DMS53 treated with DMSO at 0.1 percent for 48 hours (cell line): ENCODE results near the gene THSD1.
"Not testable (repeated sequence)": the region's sequence is repeated elsewhere in the genome, so short reads cannot be mapped to it uniquely, and the experiment has no call there.

ENCODE experiments used
- DNase-seq: peaks from one replicate; lab custom pipeline; 2025; ENCODE audit not compliant: unreplicated experiment; lab: John Stamatoyannopoulos, UW

Gene THSD1

DNA sequence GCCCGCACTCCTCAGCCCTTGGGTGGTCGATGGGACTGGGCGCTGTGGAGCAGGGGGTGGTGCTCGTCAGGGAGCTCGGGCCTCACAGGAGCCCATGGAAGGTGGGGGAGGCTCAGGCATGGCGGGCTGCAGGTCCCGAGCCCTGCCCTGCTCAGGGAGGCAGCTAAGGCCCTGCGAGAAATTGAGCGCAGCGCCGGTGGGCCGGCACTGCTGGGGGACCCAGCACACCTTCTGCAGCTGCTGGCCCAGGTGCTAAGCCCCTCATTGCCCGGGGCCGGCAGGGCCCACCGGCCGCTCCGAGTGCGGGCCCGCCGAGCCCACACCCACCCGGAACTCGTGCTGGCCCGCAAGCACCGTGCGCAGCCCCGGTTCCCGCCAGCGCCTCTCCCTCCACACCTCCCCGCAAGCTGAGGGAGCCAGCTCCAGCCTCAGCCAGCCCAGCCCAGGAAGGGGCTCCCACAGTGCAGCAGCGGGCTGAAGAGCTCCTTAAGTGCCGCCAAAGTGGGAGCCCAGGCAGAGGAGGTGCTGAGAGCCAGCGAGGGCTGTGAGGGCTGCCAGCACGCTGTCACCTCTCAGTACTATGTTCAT lies 2.2 kb upstream of the THSD1 start:
- DNase-seq: not testable (repeated sequence)

DNA sequence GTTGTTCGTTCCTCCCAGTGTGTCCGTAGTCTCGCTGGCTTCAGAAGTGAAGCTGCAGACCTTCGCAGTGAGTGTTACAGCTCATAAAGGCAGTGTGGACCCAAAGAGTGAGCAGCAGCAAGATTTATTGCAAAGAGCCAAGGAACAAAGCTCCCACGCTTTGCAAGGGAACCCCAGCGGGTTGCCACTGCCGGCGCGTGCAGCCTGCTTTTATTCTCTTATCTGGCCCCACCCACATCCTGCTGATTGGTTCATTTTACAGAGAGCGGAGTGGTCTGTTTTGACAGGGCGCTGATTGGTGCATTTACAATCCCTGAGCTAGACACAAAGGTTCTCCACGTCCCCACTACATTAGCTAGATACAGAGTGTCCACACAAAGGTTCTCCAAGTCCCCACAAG lies 1.5 kb upstream of the THSD1 start:
- not testable (repeated sequence) for DNase-seq

DNA sequence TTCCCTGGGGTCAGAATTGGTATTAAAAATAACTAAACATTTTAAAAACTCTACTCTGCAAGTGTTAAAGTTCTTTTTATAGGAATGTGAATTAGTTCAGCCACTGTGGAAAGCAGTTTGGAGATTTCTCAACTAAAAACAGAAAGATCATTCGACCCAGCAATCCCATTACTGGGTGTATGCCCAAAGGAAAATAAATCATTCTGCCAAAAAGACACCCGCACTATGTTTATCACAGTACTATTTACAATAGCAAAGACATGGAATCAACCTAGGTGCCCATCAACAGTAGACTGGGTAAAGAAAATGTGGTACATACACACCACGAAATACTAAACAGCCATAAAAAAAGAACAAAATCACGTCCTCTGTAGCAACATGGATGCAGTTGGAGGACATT lies 657 bp upstream of the THSD1 start:
- no peak for DNase-seq

DNA sequence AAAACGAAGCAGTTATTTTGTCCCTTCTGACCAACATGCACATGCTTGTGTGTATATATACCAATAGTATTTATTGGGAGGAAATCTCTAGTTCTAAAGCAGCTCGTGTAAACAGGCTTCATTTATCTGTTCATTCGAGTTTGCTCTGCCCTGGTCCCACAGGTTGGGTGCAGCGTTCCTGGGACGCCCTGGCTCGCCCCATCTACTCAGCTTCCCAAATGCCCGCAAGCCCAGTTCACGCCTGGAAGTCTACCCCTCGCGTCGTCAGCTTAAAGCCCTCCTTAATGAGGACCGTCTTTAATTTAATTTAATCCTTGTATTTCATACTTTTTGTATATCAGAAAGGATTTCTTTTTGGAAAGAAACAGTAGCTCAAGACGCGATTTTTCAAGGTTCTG lies 604 bp downstream of the THSD1 start:
- no peak for DNase-seq

DNA sequence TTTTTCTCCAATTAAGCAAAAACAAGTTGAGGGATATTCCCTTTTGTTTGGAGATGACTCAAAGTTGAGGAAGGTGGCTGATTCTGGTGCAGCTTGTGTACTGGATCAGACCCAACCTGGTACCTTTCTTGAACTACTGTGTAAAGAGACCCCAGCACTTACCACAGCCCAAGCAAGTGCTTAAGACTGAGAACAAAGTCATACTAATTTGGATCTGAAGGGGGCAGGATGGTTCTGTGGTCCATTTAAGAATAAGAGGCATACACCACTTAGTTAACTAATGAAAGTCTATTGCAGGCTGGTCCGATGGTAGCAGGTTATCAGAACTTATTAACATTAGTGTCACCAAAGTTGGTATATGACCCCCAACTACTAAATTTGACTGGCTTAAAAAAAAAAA lies 6.3 kb downstream of the THSD1 start:
- DNase-seq: no peak

DNA sequence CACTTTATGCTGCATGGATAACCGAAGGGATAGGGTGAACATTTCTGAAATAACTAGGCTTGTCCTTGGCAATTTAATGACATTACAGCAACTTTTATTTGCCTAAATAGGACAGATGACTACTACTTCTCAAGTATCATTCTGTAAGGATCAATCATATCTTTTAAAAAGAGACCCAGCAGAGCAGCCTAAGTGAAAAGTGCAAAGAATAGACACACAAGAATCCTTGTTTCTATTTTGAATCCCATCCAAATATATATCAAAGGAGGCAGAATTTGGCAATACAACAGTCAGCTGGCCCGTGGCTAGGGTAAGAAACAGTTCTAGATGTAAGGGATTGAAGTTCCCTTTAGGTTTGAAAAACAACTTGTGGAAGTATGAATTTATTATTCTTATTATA lies 6.9 kb downstream of the THSD1 start:
- no peak for DNase-seq

DNA sequence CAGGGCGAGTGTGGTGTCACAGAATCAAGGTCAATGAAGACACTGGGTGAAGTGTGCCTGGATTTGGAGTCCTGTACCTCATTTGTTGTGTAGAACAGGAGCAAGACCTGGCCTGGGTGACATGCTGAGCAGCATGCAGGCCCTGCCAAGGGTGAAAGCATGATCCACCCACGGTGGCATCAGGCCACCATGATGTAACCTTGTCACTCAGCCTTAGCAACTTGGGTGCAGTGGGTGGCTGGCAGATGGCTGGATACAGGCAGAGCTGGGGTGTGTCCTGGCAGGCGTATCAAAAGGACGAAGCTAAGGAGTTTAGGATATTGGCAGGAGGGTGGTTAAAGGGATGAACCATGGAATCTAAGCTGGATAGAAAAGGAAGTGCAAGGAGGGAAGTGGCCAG lies 10.3 kb downstream of the THSD1 start:
- DNase-seq: no peak

DNA sequence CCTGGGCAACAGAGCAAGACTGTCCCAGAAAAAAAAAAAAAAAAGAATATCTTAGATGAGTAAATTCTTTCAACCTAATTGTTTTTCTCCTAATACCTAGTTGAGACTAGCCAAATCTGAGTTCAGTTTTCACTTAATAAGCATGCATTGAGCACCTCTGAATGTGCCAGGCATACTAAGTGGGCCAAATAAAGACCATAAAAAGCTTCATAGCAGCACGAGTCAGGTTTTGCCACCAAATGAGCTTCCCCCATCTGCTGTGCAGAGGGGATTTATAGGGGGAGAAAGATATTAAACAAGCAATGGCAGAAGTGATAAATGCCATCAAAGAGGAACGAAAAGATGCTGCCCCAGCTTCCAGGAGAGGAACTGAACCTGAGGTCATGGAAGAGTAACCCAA lies 11.4 kb downstream of the THSD1 start:
- DNase-seq: no peak

DNA sequence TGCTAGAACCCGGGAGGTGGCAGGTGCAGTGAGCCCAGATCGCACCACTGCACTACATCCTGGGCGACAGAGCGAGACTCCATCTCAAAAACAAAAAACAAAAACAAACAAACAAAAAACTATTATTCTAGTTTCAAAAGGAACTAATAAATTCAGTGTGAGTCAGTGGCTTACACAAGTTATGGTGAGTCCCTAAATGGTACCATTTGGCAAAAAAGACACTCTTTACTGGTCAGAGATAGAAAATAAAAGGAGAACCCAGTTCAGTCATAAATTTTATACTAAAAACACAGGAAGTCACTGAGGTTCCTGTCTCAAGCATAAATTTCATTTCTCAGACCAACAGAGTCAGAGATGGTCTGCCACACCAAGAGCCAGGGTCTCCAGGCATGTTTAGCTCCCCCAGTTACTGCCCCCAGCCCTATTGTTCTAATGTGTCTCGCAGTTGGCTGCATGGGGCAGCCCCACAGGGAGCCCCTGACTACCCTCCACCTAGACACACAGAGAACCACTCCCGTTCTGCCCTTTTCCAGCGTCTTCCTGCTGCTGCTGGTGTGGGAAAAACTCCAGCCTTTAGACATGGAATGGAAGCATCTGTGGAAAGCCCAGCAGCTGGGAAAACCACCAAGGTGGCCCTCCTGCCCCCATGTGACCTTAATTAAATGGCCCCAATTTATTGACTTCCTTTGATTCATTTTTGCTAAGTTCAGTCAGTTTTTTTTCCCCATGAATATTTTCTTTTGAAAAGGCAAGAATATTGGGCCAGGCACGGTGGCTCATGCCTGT lies 12.2 kb downstream of the THSD1 start:
- DNase-seq: no peak

DNA sequence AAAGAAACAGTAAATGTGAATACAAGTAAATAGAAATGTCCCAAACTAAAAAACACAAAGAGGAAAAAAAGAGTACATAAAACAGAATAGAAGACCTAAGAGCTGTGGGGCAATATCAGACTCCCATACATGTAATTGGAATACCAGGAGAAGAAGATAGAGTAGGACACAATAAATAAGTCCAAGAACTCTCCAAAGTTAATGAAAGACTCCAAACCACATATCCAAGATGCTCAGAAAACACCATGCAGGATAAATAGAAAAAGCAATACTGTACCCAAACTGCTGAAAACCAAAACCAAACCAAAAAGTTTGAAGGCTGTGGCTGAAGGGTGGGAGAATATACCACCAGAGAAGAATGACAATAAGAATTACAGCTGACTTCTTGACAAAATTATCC lies 18.3 kb downstream of the THSD1 start:
- DNase-seq: no peak

DNA sequence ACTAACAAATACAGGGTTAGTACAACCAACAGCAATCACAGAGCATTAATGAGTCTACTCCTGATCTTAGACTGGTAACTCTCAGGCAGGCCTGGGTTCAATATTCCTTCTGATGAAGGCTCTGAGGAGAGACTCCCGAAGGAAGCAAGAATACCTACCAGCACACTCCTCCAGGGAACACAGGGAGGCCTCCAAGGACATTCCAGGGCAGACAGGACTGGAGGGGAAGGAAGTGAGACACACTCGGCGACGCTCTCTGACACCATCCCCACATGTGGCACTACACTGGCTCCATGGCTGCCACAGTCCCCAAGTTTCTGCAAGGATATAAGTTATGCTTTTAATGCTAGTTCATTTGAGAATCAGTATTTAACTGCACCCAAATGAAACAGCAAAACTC lies 20.1 kb downstream of the THSD1 start:
- DNase-seq: no peak

DNA sequence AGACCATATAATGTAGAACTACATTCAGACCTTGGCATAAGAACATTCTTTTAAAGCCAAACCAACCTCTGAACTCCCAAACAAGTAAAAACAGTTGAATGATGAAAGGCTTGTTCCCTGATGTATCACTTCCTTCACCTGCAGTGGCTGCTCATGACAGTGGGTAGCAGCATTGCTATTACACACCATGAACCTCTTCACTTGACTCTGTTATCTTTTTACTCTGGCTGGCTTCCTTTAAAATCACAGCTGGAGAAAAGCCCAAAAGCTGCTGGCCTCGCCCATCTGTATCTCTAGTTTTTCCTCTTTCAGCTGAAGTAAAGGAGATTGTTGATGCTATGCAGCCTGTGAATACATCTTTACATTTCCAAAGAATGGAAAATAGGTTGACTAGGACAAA lies 22.6 kb downstream of the THSD1 start:
- DNase-seq: no peak

DNA sequence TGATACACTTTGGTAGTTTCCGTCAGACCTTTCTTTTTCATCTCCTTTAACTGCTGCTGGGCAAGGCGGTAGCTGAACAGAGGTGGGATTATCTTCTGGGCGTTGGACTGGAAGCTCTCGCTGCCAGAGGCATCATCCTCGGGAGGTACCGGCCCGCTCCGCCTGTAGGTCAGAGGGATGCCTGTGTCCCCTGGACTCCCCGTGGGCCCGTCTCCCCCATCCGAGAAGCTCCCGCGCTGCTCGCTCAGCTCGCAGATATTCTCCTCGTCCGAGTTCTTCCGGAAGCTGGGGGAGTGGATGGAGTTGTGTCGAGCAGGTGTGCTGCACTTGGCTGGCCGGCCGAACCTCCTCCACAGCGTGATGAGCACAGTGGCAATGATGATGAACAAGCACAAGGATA lies 27.7 kb downstream of the THSD1 start:
- no peak for DNase-seq

DNA sequence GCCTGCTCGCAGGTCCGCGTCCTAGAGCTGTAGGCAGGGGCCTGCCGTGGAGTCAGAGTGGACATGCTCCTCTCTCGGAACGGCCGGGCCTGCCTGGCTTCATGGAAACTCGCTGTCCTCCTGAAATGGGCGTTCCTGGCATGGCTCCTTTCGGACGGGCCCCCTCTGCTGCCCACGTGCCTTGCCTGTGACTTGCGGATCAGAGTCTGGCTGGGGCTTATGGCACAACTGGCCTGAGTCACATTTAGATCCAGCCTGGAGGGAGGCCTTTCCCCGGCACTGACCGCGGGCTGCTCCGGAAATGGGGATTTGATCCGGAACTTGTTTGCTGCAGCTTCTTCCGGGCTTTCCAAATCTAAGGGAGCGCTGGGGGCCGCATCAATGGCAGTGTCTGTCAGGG lies 28.1 kb downstream of the THSD1 start:
- no peak for DNase-seq

DNA sequence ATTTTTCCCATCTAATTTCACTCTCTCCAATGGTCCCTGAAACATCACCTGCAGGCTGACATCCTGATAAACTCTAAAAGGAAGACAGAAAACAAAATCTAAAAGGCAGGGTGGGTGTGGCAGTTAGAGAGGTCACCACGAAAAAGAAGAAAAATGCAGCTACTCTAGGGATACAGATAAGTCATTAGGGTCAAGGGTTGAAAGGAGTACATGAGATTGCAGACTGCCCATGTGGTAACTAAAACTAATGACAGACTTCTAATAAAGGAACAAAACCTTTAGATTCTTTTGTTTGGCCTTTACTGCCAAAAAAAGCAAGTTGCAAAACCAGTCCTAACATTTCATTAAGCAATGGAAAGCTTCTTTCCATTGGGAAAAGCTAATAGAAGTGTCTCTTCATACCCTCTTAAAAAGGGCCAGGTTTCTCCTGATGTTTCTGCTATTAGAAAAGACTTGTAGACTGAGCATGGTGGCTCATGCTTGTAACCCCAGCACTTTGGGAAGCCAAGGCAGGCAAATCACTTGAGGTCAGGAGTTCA lies 31.0 kb downstream of the THSD1 start:
- no peak for DNase-seq

DNA sequence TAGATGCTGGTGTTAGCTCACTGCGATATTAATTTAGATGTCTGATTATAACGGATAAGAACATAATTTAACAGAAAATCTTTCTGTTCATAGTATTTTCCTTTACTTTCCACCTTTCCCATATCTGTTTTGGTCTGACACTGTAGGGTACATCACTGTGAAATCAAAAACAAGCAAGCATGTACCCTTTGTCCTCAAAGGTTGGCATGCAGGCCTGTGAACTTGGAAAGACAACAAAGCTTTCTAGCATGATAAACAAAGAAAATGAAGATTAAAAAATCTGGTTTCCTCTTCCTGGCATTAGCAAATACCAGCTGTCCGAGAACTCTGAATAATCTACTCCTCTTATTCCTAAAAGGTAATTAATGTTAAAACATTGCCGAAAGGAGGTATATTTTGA lies 31.6 kb downstream of the THSD1 start:
- DNase-seq: no peak

DNA sequence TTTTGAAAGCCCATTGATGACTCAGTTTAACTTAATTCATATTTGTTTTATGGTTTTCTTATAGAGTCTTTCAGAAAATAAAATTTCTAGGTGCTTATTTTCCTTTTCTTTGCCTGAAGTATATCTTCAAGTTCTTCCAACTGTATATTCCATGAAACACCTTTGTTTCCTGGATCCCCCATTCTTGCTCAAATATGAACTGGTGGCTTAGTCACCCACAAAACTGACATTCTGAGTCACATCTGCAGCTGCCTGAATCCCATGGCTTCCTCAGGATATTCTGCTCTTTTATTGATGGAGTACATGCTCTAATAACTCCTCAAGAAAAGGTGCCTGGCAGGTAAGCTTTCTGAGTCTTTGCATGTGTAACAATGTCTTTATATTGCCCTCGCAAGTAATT lies 32.7 kb downstream of the THSD1 start:
- DNase-seq: not testable (repeated sequence)

DNA sequence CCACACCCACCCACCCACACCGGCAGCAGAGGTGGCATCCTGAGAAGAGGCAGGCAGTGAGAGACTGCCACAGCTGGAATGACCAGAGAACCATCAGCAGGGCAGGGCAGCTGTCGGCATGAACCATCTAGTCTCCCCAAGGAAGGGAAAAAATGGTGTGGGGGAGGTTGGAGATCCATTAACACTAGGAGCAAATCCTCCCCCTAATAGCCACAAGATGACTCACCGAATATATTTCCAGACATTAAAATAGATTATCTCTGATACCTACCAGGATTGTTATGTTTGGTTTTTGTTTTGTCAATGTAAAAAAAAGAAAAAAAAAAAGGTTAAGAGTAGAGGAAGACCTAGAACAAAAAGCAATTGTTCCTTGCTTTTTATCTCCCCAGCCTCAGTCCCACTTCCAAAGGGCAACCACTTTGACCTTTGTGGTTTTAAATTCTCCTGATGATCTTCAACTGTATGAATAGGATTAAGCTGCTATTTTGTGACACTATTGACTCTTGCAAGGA lies 34.2 kb downstream of the THSD1 start:
- no peak for DNase-seq

DNA sequence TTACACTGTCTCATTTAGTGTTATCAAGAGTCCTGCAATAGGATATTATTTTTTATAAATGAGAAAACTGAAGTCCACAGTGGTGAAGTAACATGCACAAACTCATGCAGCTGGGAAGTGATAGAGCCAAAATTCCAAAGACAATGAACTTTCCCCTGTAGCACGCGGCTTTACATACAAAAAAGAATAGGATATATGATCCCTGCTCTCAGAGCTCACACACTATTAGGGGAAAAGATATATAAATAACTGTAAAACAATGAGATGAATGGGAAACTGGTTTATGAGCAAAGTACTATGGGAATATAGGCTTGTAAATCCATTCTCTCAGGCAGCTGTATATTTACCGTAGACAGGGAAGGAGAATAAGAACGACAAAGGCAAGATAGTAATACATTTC lies 39.7 kb downstream of the THSD1 start:
- no peak for DNase-seq

DNA sequence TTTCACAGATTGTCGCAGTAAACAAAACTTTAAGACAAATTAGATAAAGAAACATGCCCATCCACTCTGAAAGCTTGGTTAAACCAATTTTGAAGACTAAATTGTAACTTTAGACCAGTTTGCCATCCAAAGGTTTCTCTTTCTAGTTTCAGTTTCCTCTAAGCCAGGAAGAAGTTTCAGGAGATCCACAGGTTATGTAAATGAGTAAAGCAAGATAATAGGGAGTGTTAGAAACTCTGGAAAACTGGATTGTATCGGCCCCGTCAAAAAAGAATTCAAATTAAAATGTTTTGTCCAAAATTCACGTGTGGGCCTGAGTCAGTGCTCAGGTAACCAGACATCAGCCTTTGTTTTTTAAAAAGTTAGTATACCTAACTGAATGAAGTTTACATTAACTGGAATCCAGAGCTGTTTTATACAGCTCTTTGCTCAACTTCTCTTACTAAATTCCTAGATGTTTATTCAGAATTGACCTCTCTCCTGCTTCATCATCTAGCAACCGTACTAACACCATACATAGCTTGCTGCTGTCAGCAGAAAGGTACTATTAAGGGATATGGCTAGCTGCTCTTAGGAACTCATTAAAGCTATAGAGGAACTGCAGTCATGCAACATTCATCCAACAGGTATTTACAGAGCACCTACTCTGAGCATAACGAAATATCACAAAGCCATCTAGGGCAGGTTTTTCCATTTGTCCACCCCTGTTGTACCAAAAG lies 43.6 kb downstream of the THSD1 start:
- DNase-seq: not testable (repeated sequence)

DNA sequence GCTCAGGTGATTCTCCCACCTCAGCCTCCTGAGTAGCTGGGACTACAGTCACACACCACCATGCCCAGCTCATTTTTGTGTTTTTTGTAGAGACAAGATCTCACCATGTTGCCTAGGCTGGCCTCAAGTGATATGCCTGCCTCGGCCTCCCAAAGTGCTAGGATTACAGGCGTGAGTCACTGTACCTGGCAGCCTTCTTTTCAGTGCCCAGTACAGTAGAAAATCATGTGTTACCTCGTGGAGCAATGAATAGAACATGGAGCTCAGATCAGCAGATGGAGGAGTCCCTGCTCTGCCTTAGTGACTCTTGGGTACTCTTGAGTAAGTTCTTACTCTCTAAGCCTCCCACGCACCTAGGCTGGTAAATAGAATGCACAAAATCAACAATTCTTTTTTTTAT lies 44.7 kb downstream of the THSD1 start:
- DNase-seq: no peak

DNA sequence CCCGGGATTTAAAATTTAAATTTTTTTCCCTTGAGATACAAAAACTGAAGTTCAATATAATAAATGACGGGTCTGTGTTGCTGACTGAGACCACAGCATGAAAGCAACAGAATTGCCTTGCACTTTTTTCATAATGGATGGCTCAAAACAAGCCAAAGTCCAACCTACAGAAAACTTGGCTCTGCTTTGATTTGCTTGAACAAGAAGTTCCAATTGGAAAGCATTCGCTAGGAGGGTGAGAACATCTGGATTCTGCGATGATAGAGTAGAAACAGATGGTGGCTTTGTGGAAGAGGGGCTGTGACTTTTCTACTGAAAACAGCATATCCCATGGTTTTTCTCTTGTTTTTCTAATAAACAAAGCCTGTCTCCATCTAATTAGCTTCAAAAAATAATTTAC lies 46.4 kb downstream of the THSD1 start:
- no peak for DNase-seq
